IPS DF 19.7 (cell line): ENCODE results near the gene RAI14.

Source experiments
- DNase-seq: peaks from one replicate; pipeline ENCODE4 v3.0.0-alpha.2; 2013; ENCODE audit warnings: low read depth, low spot score

The RAI14 gene

GRCh38 chr5:34639852-34640626, 16.1 kb upstream of the RAI14 start:
- DNase-seq: no peak

DNA sequence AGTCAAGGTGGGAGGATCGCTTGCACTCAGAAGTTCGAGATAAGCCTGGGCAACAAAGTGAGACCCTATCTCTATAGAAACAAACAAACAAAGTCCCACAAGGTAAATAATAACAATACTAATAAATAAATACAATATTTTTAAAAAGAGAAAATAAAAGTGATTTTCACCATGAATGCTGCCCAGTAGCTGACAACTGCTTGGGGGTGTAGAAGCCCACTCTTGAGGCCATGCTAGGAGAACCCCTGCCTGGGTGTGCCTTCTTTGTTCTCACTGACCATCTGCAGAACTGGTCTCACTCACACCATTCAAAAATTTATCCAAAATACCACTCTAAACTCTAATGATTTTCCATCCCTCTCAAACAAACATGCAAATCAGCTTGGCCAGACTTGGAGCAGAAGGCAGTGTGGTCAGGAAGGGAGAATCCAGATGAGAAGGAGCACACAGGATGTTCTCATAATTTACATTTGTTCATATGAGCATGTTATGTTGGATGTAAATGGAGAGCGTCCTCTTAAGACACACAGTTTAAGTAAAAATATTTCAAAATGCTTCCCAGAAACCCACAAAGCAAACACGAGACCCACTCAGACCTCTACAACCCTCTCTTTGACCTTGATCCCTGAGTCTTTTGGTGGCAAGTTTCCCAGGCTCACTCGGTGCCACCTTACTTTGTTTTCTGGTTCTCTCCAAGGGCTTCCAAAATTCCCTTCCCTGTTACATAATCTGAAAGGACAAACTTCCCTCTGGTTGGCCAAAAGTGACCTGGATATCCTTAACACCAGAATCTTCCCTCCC, 7.9 kb upstream of the RAI14 start:
- DNase-seq: no peak

DNA sequence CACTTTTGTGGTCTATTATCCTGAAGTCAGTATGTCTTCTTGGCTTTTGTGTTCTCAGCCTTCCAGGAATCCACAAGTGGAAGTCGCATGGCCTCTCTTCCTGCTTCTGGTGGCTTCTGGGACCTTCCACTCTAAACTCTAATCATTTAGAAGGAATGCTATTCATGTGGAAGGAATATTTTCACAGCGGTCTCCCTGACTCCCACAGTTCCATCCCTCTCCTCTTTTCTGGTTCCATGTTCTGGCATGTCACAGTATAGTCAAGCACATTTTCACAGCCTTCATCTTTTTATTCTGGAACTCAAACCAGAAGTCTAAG, 7.3 kb upstream of the RAI14 start:
- no peak for DNase-seq

GRCh38 chr5:34651791-34652190, 4.3 kb upstream of the RAI14 start:
- no peak for DNase-seq

DNA sequence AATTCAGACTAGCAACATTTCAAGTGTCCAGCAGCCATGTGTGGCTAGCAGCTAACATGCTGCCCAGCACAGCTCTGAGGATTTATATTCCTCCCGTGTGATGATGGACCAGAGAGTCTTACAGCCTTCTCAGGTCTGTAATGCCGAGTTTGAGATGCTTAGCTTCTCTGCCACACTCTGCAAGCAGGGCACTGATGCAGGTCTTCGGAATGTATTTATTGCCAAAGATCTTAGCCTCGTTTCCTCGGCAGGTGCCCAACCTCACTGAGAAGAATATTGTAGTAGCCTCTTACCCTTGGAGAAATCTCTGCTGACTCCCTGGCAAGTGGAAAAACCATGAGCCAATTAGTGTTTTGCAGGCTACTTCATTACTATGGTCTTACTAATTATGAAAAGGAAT, 3.7 kb upstream of the RAI14 start:
- DNase-seq: no peak

- DNase-seq: no peak
Measured at GRCh38 chr5:34652914-34653313, 3.2 kb upstream of the RAI14 start.

- no peak for DNase-seq
Measured at GRCh38 chr5:34653708-34654107, 2.4 kb upstream of the RAI14 start.

- DNase-seq: no peak
Measured at GRCh38 chr5:34655354-34655991, 655 bp upstream of the RAI14 start.

- no peak for DNase-seq
Measured at GRCh38 chr5:34656700-34657273, 659 bp downstream of the RAI14 start.

DNA sequence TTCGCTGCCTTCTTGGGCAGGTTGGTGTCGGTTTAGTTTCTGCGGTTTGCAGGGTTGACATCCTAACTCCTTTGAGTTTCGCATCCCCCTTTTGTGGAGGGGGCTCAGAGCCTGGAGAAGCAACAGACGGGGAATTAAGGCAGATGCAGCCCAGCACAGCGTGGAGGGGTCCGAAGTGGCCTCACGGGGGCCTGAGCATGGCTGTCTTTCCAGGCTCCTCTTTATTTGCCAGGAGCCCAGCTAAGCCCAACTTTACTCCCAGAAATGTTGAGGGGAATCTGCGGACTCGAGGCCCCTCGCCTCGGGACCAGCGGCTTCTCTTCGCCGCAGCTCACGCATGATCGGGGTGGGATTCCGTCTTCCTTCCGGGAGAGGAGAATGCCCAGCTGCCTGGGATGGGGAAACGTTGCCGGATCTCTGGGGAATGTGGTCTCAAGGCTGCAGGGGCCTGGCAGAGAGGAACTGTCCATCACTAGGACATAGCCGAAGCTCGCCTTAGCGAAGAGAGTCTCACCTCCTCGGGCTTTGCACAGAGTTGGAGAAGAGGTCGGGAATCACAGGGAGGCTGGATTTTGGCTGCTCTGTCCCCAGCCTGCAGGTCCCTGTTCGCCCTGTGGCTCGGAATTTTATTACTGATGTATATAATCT, 1.3 kb downstream of the RAI14 start:
- no peak for DNase-seq

- DNase-seq: no peak
Measured at GRCh38 chr5:34657988-34658387, 1.9 kb downstream of the RAI14 start.

DNA sequence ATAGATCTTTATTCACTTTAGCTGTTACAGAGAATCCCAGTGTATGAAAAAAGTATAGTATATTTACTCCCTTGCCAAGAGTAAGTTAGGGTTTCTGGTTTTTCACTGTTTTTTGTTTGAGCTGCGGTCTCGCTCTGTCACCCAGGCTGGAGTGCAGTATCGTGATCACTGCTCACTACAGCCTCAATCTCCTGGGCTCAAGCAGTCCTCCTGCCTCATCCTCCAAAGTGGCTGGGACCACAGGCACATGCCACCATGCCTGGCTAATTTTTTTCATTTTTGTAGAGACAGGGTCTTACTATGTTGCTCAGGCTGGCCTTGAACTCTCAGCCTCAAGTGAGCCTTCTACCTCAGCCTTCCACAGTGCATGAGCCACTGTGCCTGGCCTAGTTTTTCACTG, 3.0 kb downstream of the RAI14 start:
- DNase-seq: no peak

GRCh38 chr5:34660444-34660843, 4.3 kb downstream of the RAI14 start:
- no peak for DNase-seq

DNA sequence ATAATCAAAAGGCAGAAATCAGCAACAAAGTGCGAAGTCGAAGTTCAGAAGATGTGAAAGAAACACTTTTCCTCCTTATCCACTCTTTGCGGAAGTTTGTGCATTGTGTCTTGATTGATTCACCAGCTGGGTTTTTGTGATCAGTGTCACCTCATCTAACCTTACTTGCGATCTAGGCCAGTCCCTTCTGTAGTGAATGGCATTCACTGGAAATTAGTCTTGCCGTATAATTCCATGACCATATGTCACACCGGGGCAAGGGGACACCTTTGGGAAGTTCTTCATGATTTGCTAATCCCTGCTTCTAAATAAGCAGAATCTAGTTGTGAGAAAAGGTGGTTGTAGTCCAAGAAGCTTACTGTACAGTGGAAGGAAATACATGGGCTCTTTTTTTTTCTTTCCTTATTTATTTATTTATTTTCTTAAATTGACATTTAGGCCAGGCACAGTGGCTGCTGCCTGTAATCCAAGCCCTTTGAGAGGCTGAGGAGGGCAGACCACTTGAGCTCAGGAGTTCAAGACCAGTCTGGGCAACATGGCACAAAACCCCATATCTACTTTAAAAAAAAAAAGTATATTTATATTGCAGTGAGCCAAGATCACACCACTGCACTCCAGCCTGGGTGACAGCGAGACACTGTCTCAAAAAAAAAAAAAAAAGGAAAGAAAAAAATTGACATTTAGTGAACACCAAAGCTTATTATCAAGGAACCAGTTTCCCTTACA, 7.8 kb downstream of the RAI14 start:
- no peak for DNase-seq

GRCh38 chr5:34666392-34667080, 10.4 kb downstream of the RAI14 start:
- no peak for DNase-seq

DNA sequence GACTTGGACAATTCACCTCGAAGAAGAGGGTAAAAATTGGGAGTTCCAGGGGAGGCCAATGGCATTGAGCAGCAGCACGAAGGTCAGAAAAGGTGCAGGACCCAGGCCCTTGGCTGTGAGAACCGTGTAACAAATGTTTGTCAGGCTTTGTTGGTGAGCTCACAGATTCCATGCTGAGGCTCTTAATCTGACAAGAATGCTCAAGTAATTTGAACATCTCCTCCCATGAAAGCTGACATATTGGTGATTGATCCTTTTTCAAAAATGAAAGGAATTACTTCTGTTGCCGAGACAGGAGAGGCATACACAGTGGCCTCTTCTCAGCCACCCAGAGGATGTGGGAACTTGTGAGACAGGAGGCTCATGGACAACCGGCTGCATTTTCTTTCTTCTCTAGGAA, 11.6 kb downstream of the RAI14 start:
- DNase-seq: no peak

GRCh38 chr5:34669931-34670516, 13.9 kb downstream of the RAI14 start:
- DNase-seq: no peak

DNA sequence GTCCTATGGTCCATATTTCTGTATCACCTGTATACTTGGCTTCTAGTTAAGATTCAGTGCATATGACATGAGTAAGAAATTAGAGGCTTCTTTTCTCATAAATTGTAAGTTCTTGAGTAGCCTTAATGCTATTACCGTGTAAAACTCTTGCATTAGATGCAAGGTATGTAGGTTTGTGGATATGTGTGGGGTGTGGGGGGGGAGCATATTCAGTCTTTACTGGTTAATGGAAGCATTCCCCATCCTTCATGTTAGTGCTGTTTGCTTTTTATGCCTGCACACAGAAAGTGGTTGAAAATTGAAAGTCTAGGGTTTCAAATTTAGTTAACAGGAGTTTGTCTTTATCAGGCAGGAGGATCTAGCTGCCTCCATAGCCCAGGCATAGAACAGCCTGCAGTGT, 16.1 kb downstream of the RAI14 start:
- no peak for DNase-seq

DNA sequence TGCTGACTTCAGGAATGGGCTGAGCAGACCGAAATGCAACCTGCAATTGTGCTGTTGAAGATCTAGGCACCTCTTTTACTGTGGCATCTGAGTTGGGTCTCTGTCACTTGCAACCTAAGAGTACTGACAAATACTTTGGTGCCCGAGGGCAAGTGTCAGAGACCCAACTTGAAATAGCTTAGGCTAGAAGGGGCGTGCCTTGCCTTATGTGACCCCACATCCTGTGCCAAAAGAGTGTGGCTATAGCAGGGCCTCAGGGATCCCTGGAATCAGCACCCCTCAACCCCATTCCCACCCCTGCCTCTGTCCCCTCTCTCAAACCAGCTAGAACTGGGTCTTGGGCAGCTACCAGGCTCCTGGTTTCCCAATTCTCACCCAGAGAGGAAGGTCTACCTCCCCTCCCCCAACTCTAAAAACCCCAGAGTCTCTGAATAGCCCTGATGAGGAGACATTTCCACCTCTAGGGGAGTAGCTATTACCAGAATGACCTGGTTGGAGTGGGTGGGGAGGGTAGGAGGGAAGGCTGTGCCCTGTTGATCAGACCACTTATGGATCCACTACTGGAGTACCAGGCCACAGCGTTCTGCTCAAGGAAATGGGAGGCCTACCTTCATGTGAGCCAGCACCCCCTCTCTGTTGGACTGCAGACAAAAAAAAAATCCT, 17.5 kb downstream of the RAI14 start:
- DNase-seq: no peak

DNA sequence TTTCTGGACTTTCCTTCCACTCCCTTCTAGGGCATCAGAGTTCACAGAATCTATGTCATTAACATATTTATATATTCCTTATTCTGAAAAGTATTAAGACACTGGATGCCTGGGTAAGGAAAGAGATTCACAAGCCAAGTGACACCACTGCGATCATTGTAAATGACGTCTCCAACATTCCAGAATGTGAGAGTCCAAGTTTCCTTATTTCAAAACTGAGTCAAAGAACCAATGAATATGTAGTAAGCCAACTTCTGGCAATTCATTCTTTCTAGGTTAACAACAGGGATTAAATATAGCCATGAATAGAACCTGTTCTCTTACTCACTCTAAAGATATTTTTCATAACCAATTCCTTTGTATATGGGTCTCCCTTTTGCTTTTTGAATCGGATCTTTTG, 18.1 kb downstream of the RAI14 start:
- DNase-seq: no peak
